A673 (cell line): ENCODE results near the gene CLEC12A. TPM values are rescaled to one million over a fixed set of nuclear protein-coding genes. Genes with fewer than 3 reads are reported as not detected.

Experiments used
- BruUV-seq: library from RNA; stranded (reverse); fragments of 400-500 nt; replicated peaks from 2 replicates; lab custom pipeline; 2021; lab: Mats Ljungman, UMichigan
- CTCF ChIA-PET: fragments of 300-600 bp; sonication (Branson Sonifier 250); formaldehyde crosslinking; loops from one replicate; lab custom pipeline; 2022; ENCODE audit warnings: antibody characterized with exemption; lab: Charles Lee
- POLR2A ChIA-PET: fragments of 300-600 bp; sonication (Branson Sonifier 250); formaldehyde crosslinking; loops from one replicate; lab custom pipeline; 2022; ENCODE audit warnings: antibody characterized with exemption; ENCODE audit not compliant: low non-redundant PET; lab: Charles Lee
- DNase-seq: peaks from one replicate; pipeline ENCODE4 v3.0.0-alpha.2; 2015; ENCODE audit warnings: low spot score
- H3K27ac ChIP-seq: fragments of 200-600 bp; sonication (generic); 2 replicates; pipeline ENCODE4 v1.5.1; 2016; ENCODE audit warnings: mixed run types, low read depth, mild to moderate bottlenecking, mixed read lengths, antibody characterized with exemption, low read length; ENCODE audit not compliant: poor library complexity, severe bottlenecking
- H3K27me3 ChIP-seq: fragments of 200-600 bp; sonication (generic); replicated peaks from 2 replicates; pipeline ENCODE4 v1.6.1; 2017; ENCODE audit warnings: mixed run types, low read depth, mild to moderate bottlenecking, mixed read lengths, antibody characterized with exemption, low read length; ENCODE audit not compliant: insufficient read depth, poor library complexity
- H3K36me3 ChIP-seq: fragments of 200-600 bp; sonication (generic); 2 replicates; pipeline ENCODE4 v1.6.1; 2016; ENCODE audit warnings: mixed run types, mild to moderate bottlenecking, mixed read lengths, antibody characterized with exemption, low read length; ENCODE audit not compliant: insufficient read depth, poor library complexity, severe bottlenecking
- H3K4me1 ChIP-seq: fragments of 200-600 bp; sonication (generic); 2 replicates; pipeline ENCODE4 v1.6.1; 2017; ENCODE audit warnings: mixed run types, mild to moderate bottlenecking, mixed read lengths, antibody characterized with exemption, low read length; ENCODE audit not compliant: insufficient read depth, poor library complexity, severe bottlenecking
- H3K4me3 ChIP-seq: fragments of 200-600 bp; sonication (generic); 2 replicates; pipeline ENCODE4 v1.5.1; 2016; ENCODE audit warnings: low read depth, mixed run types, mild to moderate bottlenecking, mixed read lengths, low read length; ENCODE audit not compliant: poor library complexity, severe bottlenecking
- H3K9me3 ChIP-seq: fragments of 200-600 bp; sonication (generic); 2 replicates; pipeline ENCODE4 v1.6.1; 2016; ENCODE audit warnings: mixed run types, low read depth, mild to moderate bottlenecking, mixed read lengths, antibody characterized with exemption, low read length; ENCODE audit not compliant: poor library complexity, severe bottlenecking
- CTCF ChIP-seq: fragments of 300-800, 200-600 bp; sonication (generic); conservative IDR thresholded peaks from 2 replicates; pipeline ENCODE4 v1.5.1; 2017; ENCODE audit warnings: low read depth, mild to moderate bottlenecking, antibody characterized with exemption, low read length, moderate library complexity, mixed read lengths
- EZH2 ChIP-seq: fragments of 200-600 bp; sonication (generic); IDR thresholded peaks from 2 replicates; pipeline ENCODE4 v1.6.1; 2017; ENCODE audit warnings: borderline replicate concordance, low read depth, mild to moderate bottlenecking, mixed read lengths, antibody characterized with exemption, low read length; ENCODE audit not compliant: poor library complexity, severe bottlenecking
- intact Hi-C: fragments of 100-400 bp; cut with micrococcal nuclease; formaldehyde crosslinking; loops from one replicate; pipeline ENCODE4 v1.10.0; 2022; ENCODE audit not compliant: unreplicated experiment
- total RNA-seq: library from RNA; stranded (reverse); gene quantifications from 2 replicates; pipeline ENCODE4 v1.2.3, GENCODE V29; 2021

Gene CLEC12A
- total RNA-seq, 1 experiment from 2014 or later: not detected

GRCh38 chr12:9940375-9940774, 30.8 kb upstream of the CLEC12A start:
- intact Hi-C loops: loop anchor here (5.0 kb wide), 1 partner anchor 202 kb away; no protein-coding TSS in a partner anchor
- H3K36me3 ChIP-seq: no peaks in the 10 kb centered on the region
- peaks cover 51% of the 10 kb centered on the region for H3K27me3 ChIP-seq
- peaks cover 10% of the 10 kb centered on the region for H3K4me1 ChIP-seq
- H3K27ac ChIP-seq: no peak overlapping the region
- H3K4me3 ChIP-seq: no peak overlapping the region
- TF ChIP-seq EZH2 (no peak), CTCF (peak; percentile 60)
- ChIA-PET POLR2A (no interaction called here), CTCF (no interaction called here)
- no TSS peak for BruUV-seq
- H3K9me3 ChIP-seq: no peaks in the 10 kb centered on the region
- peak; percentile 10 for DNase-seq

- H3K4me3 ChIP-seq: no peak overlapping the region
- peaks cover 51% of the 10 kb centered on the region for H3K27me3 ChIP-seq
- CTCF ChIA-PET: no interaction called here
- H3K9me3 ChIP-seq: no peaks in the 10 kb centered on the region
- BruUV-seq: no TSS peak
- POLR2A ChIA-PET: no interaction called here
- DNase-seq: no peak
- TF ChIP-seq EZH2 (no peak), CTCF (no peak)
- intact Hi-C loops: loop anchor here (5.0 kb wide), 1 partner anchor 200 kb away; no protein-coding TSS in a partner anchor
- H3K4me1 ChIP-seq: peaks cover 10% of the 10 kb centered on the region
- H3K36me3 ChIP-seq: no peaks in the 10 kb centered on the region
- no peak overlapping the region for H3K27ac ChIP-seq
These were observed 29.4 kb upstream of the CLEC12A start for GRCh38 chr12:9941838-9942237.

GRCh38 chr12:9943240-9943639, 28.0 kb upstream of the CLEC12A start:
- BruUV-seq: no TSS peak
- Histone ChIP-seq H3K9me3 (no peaks in the 10 kb centered on the region), H3K36me3 (no peaks in the 10 kb centered on the region), H3K27ac (no peak overlapping the region), H3K4me3 (no peak overlapping the region), H3K27me3 (peaks cover 63% of the 10 kb centered on the region), H3K4me1 (peaks cover 10% of the 10 kb centered on the region)
- intact Hi-C loops: loop anchor here (5.0 kb wide), 1 partner anchor 199 kb away; no protein-coding TSS in a partner anchor
- TF ChIP-seq CTCF (no peak), EZH2 (no peak)
- CTCF ChIA-PET: no interaction called here
- POLR2A ChIA-PET: no interaction called here
- DNase-seq: no peak
